SK-N-SH treated with all-trans-retinoic acid at 6 μM for 48 hours (cell line): ENCODE measurements around the gene RNU5D-1.

Experiments used
- ATAC-seq: fragments of 200-7000 bp; cut with Tn5 transposase; 3 replicates; pipeline ENCODE4 v1.9.1; 2020; ENCODE audit warnings: mild to moderate bottlenecking, moderate library complexity
- ARNTL ChIP-seq: fragments of 450-650 bp; formaldehyde crosslinking; IDR thresholded peaks from 2 replicates; pipeline ENCODE4 v1.5.0; 2020; ENCODE audit warnings: low read depth, mild to moderate bottlenecking, moderate library complexity, borderline replicate concordance
- BACH2 ChIP-seq: fragments of 250-450 bp; sonication (Bioruptor Pico); IDR thresholded peaks from 2 replicates; pipeline ENCODE4 v1.9.0; 2021; ENCODE audit warnings: mild to moderate bottlenecking, borderline replicate concordance
- CREB5 ChIP-seq: fragments of 250-450 bp; sonication (Bioruptor Pico); IDR thresholded peaks from 2 replicates; pipeline ENCODE4 v1.5.1; 2020; ENCODE audit warnings: low read depth, mild to moderate bottlenecking, moderate library complexity
- CSDC2 ChIP-seq: fragments of 250-450 bp; sonication (Bioruptor Pico); IDR thresholded peaks from 2 replicates; pipeline ENCODE4 v1.5.0; 2020; ENCODE audit warnings: mild to moderate bottlenecking, moderate library complexity
- ESRRG ChIP-seq: fragments of 250-450 bp; sonication (Bioruptor Pico); IDR thresholded peaks from 2 replicates; pipeline ENCODE4 v1.6.1; 2021; ENCODE audit warnings: mild to moderate bottlenecking
- GLIS3 ChIP-seq: fragments of 250-450 bp; sonication (Bioruptor Pico); IDR thresholded peaks from 2 replicates; pipeline ENCODE4 v1.5.0; 2020; ENCODE audit warnings: mild to moderate bottlenecking, moderate library complexity
- ISL1 ChIP-seq: fragments of 250-450 bp; sonication (Bioruptor Pico); IDR thresholded peaks from 2 replicates; pipeline ENCODE4 v2.1.2; 2022; ENCODE audit warnings: mild to moderate bottlenecking, moderate library complexity
- OSR1 ChIP-seq: fragments of 250-450 bp; sonication (Bioruptor Pico); IDR thresholded peaks from 2 replicates; pipeline ENCODE4 v1.8.0; 2022; ENCODE audit warnings: moderate library complexity, mild to moderate bottlenecking, inconsistent platforms
- POU6F1 ChIP-seq: fragments of 250-450 bp; sonication (Bioruptor Pico); IDR thresholded peaks from 2 replicates; pipeline ENCODE4 v1.8.0; 2021; ENCODE audit warnings: low read depth, mild to moderate bottlenecking, moderate library complexity, borderline replicate concordance
- PPARA ChIP-seq: fragments of 250-450 bp; sonication (Bioruptor Pico); IDR thresholded peaks from 2 replicates; pipeline ENCODE4 v1.5.0; 2020; ENCODE audit warnings: mild to moderate bottlenecking, borderline replicate concordance
- RARB ChIP-seq: fragments of 250-450 bp; sonication (Bioruptor Pico); IDR thresholded peaks from 2 replicates; pipeline ENCODE4 v1.8.0; 2021; ENCODE audit warnings: mild to moderate bottlenecking, moderate library complexity
- SNAI2 ChIP-seq: fragments of 250-450 bp; sonication (Bioruptor Pico); IDR thresholded peaks from 2 replicates; pipeline ENCODE4 v1.5.0; 2020; ENCODE audit warnings: mild to moderate bottlenecking, moderate library complexity
- TCF4 ChIP-seq: fragments of 250-450 bp; sonication (Bioruptor Pico); IDR thresholded peaks from 2 replicates; pipeline ENCODE4 v1.8.0; 2021; ENCODE audit warnings: mild to moderate bottlenecking, moderate library complexity, borderline replicate concordance
- TOX ChIP-seq: fragments of 250-450 bp; sonication (Bioruptor Pico); IDR thresholded peaks from 2 replicates; pipeline ENCODE4 v1.8.0; 2021; ENCODE audit warnings: mild to moderate bottlenecking, moderate library complexity, borderline replicate concordance
- ZC3H10 ChIP-seq: fragments of 250-450 bp; sonication (Bioruptor Pico); IDR thresholded peaks from 2 replicates; pipeline ENCODE4 v1.5.1; 2021; ENCODE audit warnings: mild to moderate bottlenecking, moderate library complexity
- ZFP3 ChIP-seq: fragments of 250-450 bp; sonication (Bioruptor Pico); IDR thresholded peaks from 2 replicates; pipeline ENCODE4 v1.5.0; 2020; ENCODE audit warnings: mild to moderate bottlenecking, moderate library complexity
- ZFP30 ChIP-seq: fragments of 450-650 bp; formaldehyde crosslinking; IDR thresholded peaks from 2 replicates; pipeline ENCODE4 v1.5.0; 2022; ENCODE audit warnings: mild to moderate bottlenecking, moderate library complexity
- ZNF70 ChIP-seq: fragments of 450-650 bp; formaldehyde crosslinking; IDR thresholded peaks from 2 replicates; pipeline ENCODE4 v1.5.0; 2020; ENCODE audit warnings: mild to moderate bottlenecking, moderate library complexity
- ZNF8 ChIP-seq: fragments of 450-650 bp; formaldehyde crosslinking; IDR thresholded peaks from 2 replicates; pipeline ENCODE4 v1.5.0; 2020; ENCODE audit warnings: mild to moderate bottlenecking, moderate library complexity
- TF ChIP-seq, protein P1 (sequence below): fragments of 250-450 bp; sonication (Bioruptor Pico); IDR thresholded peaks from 2 replicates; pipeline ENCODE4 v1.8.0; 2020; ENCODE audit warnings: mild to moderate bottlenecking, moderate library complexity, borderline replicate concordance
- TF ChIP-seq, protein P2 (sequence below): fragments of 250-450 bp; sonication (Bioruptor Pico); IDR thresholded peaks from 2 replicates; pipeline ENCODE4 v1.5.0; 2020; ENCODE audit warnings: mild to moderate bottlenecking, moderate library complexity

The RNU5D-1 gene

GRCh38 chr1:44780583-44781121 lies 49.7 kb upstream of the RNU5D-1 start (continued):
- TF ChIP-seq CREB5 (CRISPR knock-in tag) (no peak), SNAI2 (CRISPR knock-in tag) (no peak), ARNTL (CRISPR knock-in tag) (no peak), ESRRG (no peak), ZNF8 (no peak), OSR1 (no peak), POU6F1 (CRISPR knock-in tag) (no peak), ZFP3 (CRISPR knock-in tag) (no peak), CSDC2 (CRISPR knock-in tag) (no peak), ZC3H10 (CRISPR knock-in tag) (no peak)

- TF ChIP-seq ARNTL (CRISPR knock-in tag): no peak
- no peak for TF ChIP-seq ZC3H10 (CRISPR knock-in tag)
- no peak for TF ChIP-seq SNAI2 (CRISPR knock-in tag)
- TF ChIP-seq ZNF8: no peak
- TF ChIP-seq ZNF70 (CRISPR knock-in tag): no peak
- TF ChIP-seq, protein P1, sequence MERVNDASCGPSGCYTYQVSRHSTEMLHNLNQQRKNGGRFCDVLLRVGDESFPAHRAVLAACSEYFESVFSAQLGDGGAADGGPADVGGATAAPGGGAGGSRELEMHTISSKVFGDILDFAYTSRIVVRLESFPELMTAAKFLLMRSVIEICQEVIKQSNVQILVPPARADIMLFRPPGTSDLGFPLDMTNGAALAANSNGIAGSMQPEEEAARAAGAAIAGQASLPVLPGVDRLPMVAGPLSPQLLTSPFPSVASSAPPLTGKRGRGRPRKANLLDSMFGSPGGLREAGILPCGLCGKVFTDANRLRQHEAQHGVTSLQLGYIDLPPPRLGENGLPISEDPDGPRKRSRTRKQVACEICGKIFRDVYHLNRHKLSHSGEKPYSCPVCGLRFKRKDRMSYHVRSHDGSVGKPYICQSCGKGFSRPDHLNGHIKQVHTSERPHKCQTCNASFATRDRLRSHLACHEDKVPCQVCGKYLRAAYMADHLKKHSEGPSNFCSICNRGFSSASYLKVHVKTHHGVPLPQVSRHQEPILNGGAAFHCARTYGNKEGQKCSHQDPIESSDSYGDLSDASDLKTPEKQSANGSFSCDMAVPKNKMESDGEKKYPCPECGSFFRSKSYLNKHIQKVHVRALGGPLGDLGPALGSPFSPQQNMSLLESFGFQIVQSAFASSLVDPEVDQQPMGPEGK (CRISPR knock-in tag): no peak
- TF ChIP-seq, protein P2, sequence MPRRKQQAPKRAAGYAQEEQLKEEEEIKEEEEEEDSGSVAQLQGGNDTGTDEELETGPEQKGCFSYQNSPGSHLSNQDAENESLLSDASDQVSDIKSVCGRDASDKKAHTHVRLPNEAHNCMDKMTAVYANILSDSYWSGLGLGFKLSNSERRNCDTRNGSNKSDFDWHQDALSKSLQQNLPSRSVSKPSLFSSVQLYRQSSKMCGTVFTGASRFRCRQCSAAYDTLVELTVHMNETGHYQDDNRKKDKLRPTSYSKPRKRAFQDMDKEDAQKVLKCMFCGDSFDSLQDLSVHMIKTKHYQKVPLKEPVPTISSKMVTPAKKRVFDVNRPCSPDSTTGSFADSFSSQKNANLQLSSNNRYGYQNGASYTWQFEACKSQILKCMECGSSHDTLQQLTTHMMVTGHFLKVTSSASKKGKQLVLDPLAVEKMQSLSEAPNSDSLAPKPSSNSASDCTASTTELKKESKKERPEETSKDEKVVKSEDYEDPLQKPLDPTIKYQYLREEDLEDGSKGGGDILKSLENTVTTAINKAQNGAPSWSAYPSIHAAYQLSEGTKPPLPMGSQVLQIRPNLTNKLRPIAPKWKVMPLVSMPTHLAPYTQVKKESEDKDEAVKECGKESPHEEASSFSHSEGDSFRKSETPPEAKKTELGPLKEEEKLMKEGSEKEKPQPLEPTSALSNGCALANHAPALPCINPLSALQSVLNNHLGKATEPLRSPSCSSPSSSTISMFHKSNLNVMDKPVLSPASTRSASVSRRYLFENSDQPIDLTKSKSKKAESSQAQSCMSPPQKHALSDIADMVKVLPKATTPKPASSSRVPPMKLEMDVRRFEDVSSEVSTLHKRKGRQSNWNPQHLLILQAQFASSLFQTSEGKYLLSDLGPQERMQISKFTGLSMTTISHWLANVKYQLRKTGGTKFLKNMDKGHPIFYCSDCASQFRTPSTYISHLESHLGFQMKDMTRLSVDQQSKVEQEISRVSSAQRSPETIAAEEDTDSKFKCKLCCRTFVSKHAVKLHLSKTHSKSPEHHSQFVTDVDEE (CRISPR knock-in tag): no peak
- TF ChIP-seq TCF4 (CRISPR knock-in tag): no peak
- no peak for TF ChIP-seq RARB (CRISPR knock-in tag)
- TF ChIP-seq ZFP3 (CRISPR knock-in tag): no peak
- no peak for TF ChIP-seq TOX (CRISPR knock-in tag)
- no peak for TF ChIP-seq PPARA (CRISPR knock-in tag)
- no peak for TF ChIP-seq GLIS3
- no peak for TF ChIP-seq ZFP30 (CRISPR knock-in tag)
- no peak for TF ChIP-seq CREB5 (CRISPR knock-in tag)
- TF ChIP-seq BACH2 (CRISPR knock-in tag): no peak
- no peak for TF ChIP-seq ISL1 (CRISPR knock-in tag)
- TF ChIP-seq OSR1: no peak
- TF ChIP-seq POU6F1 (CRISPR knock-in tag): no peak
- no peak for TF ChIP-seq ESRRG
- no peak for ATAC-seq
These were observed 48.0 kb upstream of the RNU5D-1 start for GRCh38 chr1:44778705-44779576.
